Activated CD4-positive, CD25-positive, alpha-beta regulatory T cell treated with anti-CD3 and anti-CD28 coated beads, Interleukin-2, amount 50 U/mL, for 24 hours (primary cell): Measurements from ENCODE around the gene OCIAD2.
"Not testable (repeated sequence)": the region's sequence is repeated elsewhere in the genome, so short reads cannot be mapped to it uniquely, and the experiment has no call there.

Source experiments
- ATAC-seq, 2 donors: fragments of 150-1000 bp; cut with Tn5 transposase; one replicate each; pipeline ENCODE4 v1.10.0; 2021; ENCODE audit warnings: mild to moderate bottlenecking in 1 of 2, moderate library complexity in 1 of 2

Gene OCIAD2, protein sequence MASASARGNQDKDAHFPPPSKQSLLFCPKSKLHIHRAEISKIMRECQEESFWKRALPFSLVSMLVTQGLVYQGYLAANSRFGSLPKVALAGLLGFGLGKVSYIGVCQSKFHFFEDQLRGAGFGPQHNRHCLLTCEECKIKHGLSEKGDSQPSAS

DNA sequence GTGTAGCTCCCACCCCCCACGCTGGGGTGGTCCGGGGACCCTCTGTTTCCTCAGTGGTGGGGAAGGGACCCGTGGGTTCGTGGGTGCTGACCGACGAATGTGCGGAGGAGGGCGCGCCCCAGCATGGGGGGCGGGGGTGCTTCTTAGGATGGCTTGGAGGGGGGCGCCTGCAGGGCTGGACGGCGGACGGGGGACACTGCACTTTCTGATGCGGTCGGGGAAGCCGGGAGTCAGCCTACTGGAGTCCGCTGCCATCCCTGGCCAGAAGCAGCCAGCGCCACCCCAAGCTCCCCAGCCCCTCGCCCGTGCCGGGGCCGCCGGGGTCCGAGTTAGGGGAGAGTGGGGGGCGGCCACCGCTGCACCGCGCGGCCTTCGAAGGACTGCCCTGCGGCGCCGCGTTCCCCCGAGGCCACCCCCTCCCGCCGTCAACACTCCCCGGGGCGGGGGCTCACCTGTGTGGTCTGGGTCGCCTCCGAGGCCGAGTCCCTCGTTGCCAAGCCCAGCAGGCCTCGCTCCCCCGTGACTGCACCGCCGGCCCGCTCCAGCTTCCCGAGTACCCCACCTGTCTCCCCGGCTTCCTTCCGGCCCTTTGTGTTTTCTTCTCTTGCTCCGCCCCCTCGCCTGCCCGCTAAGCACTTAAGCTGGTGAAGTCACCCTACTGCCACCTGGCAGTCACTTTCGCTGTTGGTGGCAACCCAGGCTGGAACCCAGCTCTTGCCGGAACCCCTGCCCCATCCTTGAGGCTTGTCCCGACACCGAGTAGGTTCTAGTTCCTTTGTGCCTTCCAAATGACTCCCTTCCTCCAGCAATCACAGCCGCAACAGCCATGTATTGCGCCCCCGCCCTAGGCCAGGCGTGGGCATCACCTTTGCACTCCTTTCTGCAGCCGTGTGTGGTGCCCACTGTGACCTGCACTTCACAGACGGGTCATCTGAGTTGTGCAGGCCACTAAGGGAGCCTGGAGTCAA is at the start of gene OCIAD2:
OCIAD2 (minus strand) TSS at position 569 of the 968 bp plus-strand sequence. CDS start 2,225 bp downstream, outside the sequence.
- ATAC-seq, result peak; percentile 52 to 62

DNA sequence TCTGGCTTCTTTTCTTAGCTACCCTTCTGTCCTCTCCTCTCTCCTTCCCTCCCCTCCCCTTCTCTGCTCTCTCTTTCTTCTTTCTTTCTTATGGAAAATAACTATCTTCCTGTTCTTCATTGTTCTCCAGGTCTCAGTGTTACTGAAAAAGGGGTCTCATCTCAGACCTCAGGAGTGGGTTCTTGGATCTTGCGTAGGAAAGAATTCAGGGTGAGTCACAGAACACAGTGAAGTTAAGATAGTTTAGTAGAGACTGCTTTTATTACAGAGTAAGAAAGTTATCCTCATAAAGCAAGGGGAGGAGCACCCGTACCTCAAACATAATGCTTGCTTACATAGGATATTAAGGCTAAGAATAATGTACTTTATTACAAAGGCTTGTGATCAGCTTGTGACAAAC is 47.7 kb upstream of the OCIAD2 start:
- ATAC-seq, result no peak

DNA sequence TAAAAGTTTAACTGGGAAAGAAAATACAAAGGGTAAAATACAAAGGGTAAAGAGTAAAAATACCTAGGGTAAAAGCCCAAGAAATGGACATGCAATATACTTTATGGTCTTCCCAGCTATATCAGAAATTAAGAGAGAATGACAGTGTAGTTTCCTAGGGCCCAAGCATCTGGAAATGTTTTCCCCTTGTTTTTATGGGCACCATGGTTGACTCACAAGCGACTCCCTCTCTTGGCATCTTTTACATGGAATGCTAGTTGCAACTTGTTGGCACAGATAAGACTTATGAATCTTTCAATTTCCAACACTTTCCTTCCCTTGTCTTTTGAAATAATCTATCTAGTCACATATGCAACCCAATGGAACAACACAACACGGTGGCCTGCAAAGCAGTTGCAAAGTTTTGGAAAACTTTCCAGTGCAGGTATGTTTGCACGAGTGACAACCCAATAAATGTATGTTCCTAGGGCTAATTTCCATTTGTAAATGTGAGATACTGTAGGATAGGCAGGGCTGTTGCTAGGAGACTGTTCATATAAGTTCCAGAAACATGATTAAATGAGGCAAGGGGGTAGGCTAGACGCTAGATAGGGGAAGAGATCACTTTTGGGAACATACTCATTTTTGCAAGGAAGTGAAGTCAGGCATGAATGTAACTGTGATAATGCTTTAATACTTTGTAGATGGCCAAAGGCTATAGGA is 43.1 kb upstream of the OCIAD2 start:
- no peak for ATAC-seq

DNA sequence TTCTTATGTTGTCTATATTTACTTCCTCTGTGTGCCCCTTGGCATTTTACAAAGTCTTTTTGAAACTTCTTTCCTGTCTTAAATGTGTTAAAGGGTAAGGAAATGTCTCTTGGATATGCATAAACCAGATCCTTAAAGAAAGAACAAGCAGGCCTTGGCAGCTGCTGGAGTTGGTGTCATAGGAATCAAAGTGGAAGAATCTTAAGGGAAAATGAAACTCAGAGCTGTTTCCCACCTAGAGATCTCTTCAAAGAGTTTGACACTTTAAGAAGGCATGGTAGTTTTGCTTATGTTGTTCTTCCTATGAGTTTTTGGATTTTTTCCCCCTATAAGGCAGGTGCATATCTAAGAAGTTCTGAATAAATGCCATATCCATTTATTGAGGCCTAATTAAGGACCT is 42.5 kb upstream of the OCIAD2 start:
- ATAC-seq, result no peak

DNA sequence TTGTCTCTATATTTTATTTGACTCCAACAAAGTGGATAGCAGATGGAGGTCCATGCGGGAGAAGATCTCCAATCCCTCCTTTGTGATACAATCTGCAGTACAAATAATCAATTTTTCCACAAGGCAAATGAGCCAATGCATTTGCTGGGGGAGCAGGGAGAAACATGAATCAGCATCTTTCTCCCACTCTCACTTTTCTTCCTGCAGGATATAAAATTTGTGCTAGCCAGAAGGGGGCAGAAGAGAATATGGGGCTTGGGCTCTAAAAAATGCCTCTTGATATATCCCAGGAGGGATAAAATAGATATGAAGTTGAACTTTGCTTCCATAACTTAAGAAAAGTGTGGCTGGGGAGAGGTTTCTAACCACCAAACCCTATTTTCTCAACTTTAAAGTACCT is 41.2 kb upstream of the OCIAD2 start:
- no peak for ATAC-seq

DNA sequence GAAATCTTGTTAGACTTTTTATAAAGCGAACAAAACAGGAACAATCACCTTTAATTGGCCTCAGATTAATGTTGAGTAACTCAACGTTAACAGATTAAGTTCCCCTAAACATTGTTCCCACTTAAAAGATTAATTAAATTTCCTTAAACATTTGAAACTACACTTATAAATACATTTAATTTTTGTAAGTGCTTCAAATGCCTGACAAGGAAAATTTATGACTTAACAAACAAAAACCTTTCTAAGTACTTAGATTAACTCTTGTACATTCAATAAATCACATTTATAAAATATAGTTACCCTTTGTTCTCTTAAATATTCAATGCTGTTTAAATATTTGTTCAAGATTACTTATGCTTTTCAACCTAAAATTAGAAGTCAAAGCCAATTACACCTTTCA is 39.4 kb upstream of the OCIAD2 start:
- no peak for ATAC-seq

DNA sequence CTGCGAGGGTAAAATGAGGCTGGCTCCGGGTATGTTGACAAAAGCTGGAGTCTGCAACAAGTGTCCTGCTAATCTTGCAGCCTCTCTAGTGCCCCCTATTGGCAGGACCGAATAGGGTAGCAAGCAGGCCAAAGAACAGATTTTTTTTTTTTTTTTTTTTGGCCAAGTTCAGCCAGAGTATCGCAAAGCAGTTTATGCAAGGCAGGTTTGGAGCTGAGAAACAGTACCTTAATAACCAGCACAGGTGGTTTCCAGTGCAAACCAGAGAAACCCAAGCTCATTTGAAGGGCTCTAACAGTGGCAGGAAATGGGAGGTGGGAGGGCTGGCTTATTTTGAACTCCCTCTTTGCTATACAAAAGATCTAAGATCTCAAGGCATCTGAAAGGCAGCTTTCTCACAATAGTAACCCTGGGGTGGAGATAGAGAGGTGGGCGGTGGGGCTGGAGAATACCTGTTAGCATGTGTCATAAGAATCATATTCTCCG is 38.2 kb upstream of the OCIAD2 start:
- ATAC-seq, result peak; percentile 13 to 30

DNA sequence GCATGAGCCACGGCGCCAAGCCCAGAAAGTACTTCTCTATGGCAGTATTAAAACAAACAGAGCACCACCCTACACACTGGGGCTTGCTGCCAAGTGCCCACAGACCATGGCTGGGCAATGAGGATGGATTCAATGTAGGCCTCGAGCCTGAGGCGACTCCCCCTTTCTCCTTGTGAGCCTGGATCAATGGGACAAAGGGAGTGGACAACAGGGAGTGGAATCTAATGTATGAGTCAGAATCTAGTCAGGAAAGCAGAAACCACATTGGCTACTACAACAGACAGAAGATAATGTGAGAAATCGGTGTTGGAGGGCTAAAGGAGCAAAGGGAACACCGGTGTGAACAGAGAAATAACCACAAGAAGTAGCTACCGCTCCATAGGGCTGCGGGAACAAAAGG is 37.7 kb upstream of the OCIAD2 start:
- ATAC-seq, result no peak

DNA sequence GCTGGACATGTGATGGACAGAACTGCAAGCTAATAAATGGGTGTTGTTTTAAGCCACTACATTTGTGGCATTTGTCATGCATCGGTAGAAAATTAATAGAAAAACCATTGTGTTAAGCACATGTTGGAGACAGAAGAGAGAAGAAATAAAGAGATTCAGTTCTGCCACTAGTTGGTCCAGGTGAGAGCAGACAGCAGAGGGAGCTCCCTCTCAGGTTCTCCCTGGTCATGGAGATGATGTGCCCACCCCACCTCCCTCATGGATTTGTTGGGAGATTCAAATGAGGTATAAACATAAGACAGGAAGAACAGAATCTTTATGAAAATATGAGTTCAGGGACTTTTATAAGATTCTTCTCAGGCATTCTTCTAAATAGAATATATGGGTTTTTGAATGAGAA is 36.8 kb upstream of the OCIAD2 start:
- no peak for ATAC-seq

DNA sequence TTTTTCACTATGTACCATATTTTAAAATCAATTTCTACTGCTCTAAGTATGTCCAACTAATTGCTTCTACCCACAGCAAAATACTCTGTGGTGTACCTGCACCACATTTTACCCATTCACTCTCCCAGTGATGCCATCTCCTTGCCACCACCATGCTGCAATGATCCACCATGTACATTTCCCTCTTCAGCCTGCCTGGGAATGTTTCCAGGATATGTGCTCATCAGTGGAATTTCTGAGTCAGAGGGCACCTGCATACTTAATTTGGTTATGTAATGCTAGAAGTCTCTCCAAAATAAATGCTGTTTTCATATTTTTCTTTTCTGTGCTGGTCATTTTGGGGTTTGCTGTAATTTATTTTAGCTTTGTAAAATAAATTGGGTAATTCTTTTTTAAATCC is 33.2 kb upstream of the OCIAD2 start:
- no peak for ATAC-seq

DNA sequence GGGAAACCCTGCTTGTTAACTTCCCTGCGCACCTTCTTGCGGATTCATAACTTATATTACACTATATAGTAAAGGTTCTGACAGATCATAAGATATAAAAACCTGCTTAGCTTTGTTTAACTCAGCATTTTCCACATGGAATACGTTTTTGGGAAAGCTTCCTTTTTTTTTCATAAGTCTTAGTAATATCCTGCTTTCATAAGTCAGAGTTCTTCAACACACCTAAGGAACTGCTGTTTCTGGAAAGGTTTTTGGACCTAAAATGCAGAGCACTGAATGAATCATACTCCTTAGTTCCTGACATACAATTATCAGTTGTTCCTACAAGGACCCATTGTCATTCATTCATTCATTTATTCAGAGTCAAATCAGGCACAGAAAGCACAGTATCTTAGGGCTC is 32.3 kb upstream of the OCIAD2 start:
- ATAC-seq, result no peak

DNA sequence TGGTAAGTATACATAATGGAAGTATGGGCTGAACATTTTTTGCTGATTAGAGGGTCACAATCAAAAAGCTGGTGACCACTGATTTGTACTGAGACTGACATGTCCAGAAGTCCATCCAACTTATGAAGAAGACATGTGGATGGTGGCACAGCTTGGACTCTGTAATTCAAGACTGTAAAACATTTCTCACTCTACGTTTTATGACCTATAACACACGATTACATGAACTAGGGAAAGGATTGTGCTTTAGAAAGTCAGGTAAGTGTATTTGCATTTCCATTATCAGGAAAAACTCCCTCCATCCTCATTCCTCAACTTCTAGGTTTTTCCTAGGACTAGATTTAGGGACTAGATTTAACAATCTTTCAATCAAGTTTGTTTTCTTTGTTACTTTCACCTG is 30.5 kb upstream of the OCIAD2 start:
- no peak for ATAC-seq

DNA sequence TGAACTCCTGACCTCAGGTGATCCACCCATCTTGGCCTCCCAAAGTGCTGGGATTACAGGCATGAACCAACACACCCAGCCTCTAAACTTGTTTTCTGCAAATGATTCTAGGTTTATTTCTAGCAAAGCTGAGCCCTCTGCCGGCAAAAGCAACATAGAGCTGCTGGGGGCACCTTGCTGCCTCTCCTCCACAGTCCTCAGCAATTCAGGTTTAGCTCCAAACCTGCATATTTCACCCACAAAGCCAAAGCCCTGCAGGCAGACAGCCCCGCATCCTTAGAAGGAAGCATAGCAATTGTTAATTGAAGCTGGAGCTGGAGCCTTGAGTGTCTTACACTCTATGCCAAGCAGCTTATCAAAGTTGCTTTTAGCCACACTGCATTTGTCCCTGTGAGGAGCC is 24.9 kb upstream of the OCIAD2 start:
- ATAC-seq, result no peak

DNA sequence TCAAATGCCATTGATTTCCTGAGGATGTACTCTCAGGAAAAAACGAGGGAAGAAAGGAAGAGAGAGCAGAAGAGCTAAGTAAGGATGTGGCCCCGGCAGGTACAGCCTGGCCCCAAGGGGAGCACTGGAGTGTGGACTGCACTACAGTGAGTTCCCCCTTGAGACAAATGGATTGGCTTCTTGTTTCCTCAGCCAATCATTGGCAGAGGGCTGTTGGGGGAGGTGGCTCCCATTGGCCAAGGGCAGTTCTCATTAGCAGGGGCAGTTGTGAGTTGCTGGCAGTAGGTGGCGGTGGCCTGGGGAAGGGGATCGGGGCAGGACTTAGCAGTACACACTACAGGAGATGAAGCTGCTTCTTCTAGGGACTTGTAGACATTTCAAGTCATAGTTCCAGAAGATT is 24.1 kb upstream of the OCIAD2 start:
- no peak for ATAC-seq

DNA sequence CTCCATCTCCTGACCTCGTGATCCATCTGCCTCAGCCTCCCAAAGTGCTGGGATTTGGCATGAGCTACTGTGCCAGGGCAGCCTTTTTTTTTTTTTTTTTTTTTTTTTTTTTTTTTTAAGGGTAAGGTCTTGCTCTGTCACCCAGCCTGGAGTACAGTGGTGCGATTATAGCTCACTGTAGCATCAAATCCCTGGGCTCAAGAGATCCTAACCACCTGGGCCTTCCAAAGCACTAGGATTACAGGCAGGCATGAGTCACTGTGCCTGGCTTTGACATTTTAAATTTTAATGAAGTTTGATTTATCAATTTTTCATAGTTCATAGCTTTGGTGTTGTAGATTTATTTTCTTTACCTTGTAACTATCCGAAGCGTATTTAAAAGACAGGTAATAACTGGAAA is 17.8 kb upstream of the OCIAD2 start:
- ATAC-seq, result no peak

DNA sequence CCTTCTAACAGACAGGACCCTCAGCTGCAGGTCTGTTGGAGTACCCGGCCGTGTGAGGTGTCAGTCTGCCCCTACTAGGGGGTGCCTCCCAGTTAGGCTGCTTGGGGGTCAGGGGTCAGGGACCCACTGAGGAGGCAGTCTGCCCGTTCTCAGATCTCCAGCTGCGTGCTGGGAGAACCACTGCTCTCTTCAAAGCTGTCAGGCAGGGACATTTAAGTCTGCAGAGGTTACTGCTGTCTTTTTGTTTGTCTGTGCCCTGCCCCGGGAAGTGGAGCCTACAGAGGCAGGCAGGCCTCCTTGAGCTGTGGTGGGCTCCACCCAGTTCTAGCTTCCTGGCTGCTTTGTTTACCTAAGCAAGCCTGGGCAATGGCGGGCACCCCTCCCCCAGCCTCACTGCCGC is 16.5 kb upstream of the OCIAD2 start:
- ATAC-seq, result not testable (repeated sequence)

DNA sequence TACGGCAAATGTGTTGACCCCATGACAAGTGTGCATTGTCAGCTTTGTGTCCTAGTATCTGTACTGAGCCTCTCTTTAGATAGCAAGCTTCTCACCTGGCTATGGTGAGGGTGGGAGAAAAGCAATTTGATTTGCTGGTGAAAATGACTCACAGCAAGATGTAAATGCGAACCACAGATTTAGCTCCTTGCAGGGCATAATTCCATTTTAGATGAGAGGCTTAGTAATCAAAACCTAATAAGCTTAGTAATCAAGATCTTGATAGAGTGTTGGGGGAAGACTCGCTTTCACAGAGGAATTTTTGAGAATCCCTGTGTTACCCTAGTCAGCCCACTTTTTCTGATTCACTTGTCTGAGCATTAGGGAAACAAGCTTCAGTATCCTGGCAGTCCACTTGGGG is 7.7 kb upstream of the OCIAD2 start:
- ATAC-seq, result no peak

DNA sequence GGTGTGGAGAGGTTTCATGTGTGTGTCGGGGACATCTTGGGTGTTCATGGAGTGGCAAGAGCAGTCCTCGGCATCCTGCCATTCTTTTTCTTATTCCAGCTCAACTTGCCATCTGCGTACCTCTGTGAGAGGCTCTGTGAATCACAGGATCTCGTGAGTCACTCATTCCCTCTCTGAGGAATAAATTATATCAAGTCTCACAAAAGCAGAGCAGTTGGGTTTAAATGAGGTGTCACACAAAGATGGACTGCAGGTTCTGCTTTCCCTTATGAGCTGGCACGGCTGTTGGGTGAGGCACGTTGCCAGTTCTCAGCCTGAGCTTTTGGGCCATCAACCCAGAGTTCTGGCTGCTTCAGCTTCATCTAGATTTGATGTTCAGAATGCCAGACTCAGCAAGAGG is 6.8 kb upstream of the OCIAD2 start:
- ATAC-seq, result no peak

DNA sequence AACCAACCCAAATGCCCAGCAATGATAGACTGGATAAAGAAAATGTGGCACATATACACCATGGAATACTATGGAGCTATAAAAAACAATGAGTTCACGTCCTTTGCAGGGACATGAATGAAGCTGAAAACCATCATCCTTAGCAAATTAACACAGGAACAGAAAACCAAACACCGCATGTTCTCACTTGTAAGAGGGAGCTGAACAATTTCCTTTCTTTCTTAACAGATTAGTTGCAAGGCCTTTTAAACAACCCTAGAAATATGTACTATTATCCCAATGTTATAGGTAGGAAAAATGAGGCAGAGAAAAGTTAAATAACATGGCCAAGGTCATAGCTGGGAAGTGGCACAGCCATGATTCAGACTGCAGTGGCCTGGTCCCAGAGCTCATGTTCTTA is 5.8 kb upstream of the OCIAD2 start:
- ATAC-seq, result no peak

DNA sequence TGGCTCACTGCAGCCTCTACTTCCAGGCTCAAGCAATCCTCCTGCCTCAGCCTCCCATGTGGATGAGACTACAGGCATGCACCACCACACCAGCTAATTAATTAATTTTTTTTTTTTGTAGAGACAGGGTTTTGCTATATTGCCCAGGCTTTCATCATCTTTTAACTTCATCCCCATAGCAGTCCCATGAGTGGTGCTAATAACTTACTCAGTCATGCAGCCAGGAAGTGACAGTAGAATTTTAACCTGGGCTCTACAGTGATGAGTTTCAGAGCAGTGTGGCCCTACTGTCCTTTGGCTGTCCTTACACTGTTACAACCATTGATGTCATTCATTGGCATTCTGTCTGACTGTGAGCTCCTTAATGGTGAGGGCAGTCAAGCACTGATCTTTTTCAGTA is 3.9 kb upstream of the OCIAD2 start:
- no peak for ATAC-seq

DNA sequence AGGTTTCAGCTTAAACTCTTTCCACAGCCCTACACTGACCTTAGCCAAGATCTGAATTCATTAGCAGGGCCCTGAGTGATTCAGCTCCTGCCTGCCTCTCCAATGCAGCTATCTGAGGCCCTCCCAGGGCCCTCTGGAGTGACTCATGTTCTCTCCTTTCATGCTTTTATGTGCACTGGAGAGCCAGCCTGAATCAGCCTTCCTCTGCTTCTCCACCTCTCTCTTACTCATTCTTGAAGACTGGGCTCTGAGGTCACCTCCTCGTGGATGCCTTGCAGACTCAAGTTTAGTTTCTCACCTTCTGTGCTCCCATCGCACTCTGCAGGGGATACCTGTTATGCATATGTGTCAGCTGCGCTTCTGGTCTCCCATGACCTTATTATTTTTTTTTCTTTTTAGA is 3.1 kb upstream of the OCIAD2 start:
- ATAC-seq, result peak; percentile 96 to 97

DNA sequence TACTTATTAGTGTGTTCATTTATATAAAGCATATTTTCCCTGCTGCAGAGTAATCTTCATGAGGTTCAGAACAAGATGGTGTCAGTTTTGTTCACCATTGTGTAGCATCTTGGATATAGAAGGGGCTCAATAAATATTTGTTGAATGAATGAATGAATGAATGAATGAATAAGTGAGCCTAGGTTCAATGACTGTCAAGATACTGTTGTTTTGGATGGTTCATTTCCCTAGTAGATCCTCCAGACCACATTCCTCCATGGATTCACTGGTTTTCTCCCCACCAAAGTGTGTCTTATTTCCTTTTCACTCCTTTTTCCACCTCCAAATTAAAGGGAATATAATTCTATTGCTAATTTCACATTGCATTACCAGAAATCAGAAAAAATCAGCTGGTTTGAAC is 2.1 kb upstream of the OCIAD2 start:
- ATAC-seq, result no peak

DNA sequence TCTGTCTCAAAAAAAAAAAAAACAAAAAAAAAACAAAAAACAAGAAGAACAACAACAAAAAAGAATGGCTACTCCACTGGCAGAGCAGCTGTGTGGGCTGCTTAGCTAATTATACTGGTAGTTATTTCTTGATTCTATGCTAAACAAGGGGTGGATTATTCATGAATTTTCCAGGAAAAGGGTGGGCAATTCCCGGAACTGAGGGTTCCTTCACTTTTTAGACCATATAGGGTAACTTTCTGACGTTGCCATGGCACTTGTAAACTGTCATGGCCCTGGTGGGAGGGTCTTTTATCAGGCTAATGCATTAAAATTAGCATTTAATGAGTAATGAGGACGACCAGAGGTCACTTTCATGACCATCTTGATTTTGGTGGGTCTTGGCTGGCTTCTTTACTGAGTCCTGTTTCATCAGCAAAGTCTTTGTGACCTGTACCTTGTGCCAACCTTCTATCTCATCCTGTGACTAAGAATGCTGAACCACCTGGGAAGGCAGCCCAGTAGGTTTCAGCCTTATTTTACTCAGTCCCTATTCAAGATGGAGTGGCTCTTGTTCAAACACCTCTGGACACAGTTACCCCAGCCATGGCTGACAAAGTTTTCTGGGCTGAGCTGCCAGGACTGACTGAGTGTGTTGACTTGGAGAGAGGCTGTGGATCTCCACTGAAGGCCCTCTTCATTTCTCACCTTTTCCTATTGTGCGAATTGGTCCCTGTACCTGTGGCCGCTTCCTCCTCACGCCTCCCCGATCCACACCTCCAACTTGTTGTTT is 1.3 kb upstream of the OCIAD2 start:
- no peak for ATAC-seq
